ENCODE measurements around the gene IQCM. TPM values are rescaled to one million over a fixed set of nuclear protein-coding genes. Genes with fewer than 3 reads are reported as not detected.
A peak's percentile ranks its signal among the peaks of the same experiment; 100 is the strongest.

The IQCM gene
- total RNA-seq, 1 experiment from 2014 or later, result 0.11 TPM

- peak; percentile 60 for ATAC-seq
- H3K27ac Mint-ChIP-seq, result no peak overlapping the region
- POLR2A ChIA-PET, result no interaction called here
- H3K27me3 Mint-ChIP-seq (ENCODE audit: low read depth), result no peaks in the 10 kb centered on the region
- no peaks in the 10 kb centered on the region for H3K36me3 Mint-ChIP-seq
- peaks cover 8% of the 10 kb centered on the region for H3K4me1 Mint-ChIP-seq
- H3K4me3 Mint-ChIP-seq, result no peak overlapping the region
- CTCF ChIA-PET, result no interaction called here
- TF ChIP-seq USF1 (CRISPR knock-in tag; IDR thresholded peaks at IDR 0.05) (no peak), ZNF263 (CRISPR knock-in tag; IDR thresholded peaks at IDR 0.05; ENCODE audit: low read depth) (no peak), ATF6 (CRISPR knock-in tag; IDR thresholded peaks at IDR 0.05) (no peak), TCF7 (CRISPR knock-in tag; IDR thresholded peaks at IDR 0.05; ENCODE audit: low read depth) (no peak), HMGXB4 (CRISPR knock-in tag; IDR thresholded peaks at IDR 0.05) (no peak), CDX4 (CRISPR knock-in tag; IDR thresholded peaks at IDR 0.05; ENCODE audit: borderline replicate concordance) (no peak), ZSCAN18 (CRISPR knock-in tag; IDR thresholded peaks at IDR 0.05) (no peak), SP1 (CRISPR knock-in tag; conservative IDR thresholded peaks at IDR 0.05) (no peak), JAZF1 (CRISPR knock-in tag; IDR thresholded peaks at IDR 0.05) (no peak), ZNF121 (CRISPR knock-in tag; IDR thresholded peaks at IDR 0.05) (no peak), PREB (CRISPR knock-in tag; IDR thresholded peaks at IDR 0.05; ENCODE audit: borderline replicate concordance) (no peak), E2F1 (CRISPR knock-in tag; IDR thresholded peaks at IDR 0.05) (no peak), MAX (CRISPR knock-in tag; IDR thresholded peaks at IDR 0.05) (no peak)
- no peak for DNase-seq (ENCODE audit: low spot score)
- peaks cover 19% of the 10 kb centered on the region for H3K9me3 Mint-ChIP-seq
Measured at GRCh38 chr4:149493492-149493891, 322.2 kb downstream of the IQCM start.

- ChIA-PET CTCF (no interaction called here), POLR2A (no interaction called here)
- Mint-ChIP-seq H3K27me3 (ENCODE audit: low read depth) (no peaks in the 10 kb centered on the region), H3K27ac (no peak overlapping the region), H3K9me3 (no peaks in the 10 kb centered on the region), H3K4me1 (peaks cover 8% of the 10 kb centered on the region), H3K4me3 (no peak overlapping the region), H3K36me3 (no peaks in the 10 kb centered on the region)
- ATAC-seq (no peak), DNase-seq (ENCODE audit: low spot score) (no peak)
- TF ChIP-seq ELF4 (CRISPR knock-in tag; IDR thresholded peaks at IDR 0.05; ENCODE audit: low read depth), result no peak
- TF ChIP-seq ATF6 (CRISPR knock-in tag; IDR thresholded peaks at IDR 0.05), result no peak
- no peak for TF ChIP-seq RORB (CRISPR knock-in tag; IDR thresholded peaks at IDR 0.05)
- TF ChIP-seq ZNF425 (CRISPR knock-in tag; conservative IDR thresholded peaks at IDR 0.05), result no peak
- no peak for TF ChIP-seq ZNF263 (CRISPR knock-in tag; IDR thresholded peaks at IDR 0.05; ENCODE audit: low read depth)
Measured at GRCh38 chr4:149489321-149489720, 326.3 kb downstream of the IQCM start.
